H1 (cell line): ENCODE measurements around the gene SLC25A24. TPM values are rescaled to one million over a fixed set of nuclear protein-coding genes. Genes with fewer than 3 reads are reported as not detected.
"Not testable (repeated sequence)": the region's sequence is repeated elsewhere in the genome, so short reads cannot be mapped to it uniquely, and the experiment has no call there.

Source experiments
- CTCF ChIA-PET: fragments of 300-600 bp; sonication (Branson Sonifier 250); formaldehyde crosslinking; loops from one replicate; lab custom pipeline; 2021; ENCODE audit not compliant: partially characterized antibody; lab: Charles Lee
- POLR2A ChIA-PET: fragments of 300-600 bp; sonication (Branson Sonifier 250); formaldehyde crosslinking; loops from one replicate; lab custom pipeline; 2021; ENCODE audit warnings: inconsistent platforms; ENCODE audit not compliant: partially characterized antibody; lab: Charles Lee
- DNase-seq, 2 experiments: peaks; one replicate each; pipeline versions ENCODE4 v3.0.0 to v3.0.0-alpha.2; 2010 to 2022; ENCODE audit warnings: low spot score in 2 of 2, low read depth in 1 of 2, mixed read lengths in 1 of 2
- FAIRE-seq: peaks from 2 replicates; lab custom pipeline; 2011; peaks lifted over from hg19 to GRCh38; lab: Jason Lieb, UNC
- H2AFZ ChIP-seq: 2 replicates; pipeline ENCODE4 v1.8.1; 2012; ENCODE audit warnings: low read length, inconsistent platforms
- H2AK5ac ChIP-seq: 2 replicates; pipeline ENCODE4 v1.6.1; 2013; ENCODE audit warnings: low read depth, low read length
- H2BK120ac ChIP-seq: replicated peaks from 2 replicates; pipeline ENCODE3; 2013; ENCODE audit warnings: low read depth, low read length, inconsistent platforms
- H2BK12ac ChIP-seq: 2 replicates; pipeline ENCODE4 v1.6.1; 2013; ENCODE audit warnings: low read depth, low read length
- H2BK15ac ChIP-seq: 2 replicates; pipeline ENCODE4 v1.6.1; 2013; ENCODE audit warnings: low read length
- H2BK20ac ChIP-seq: 2 replicates; pipeline ENCODE4 v1.6.1; 2013; ENCODE audit warnings: low read length
- H2BK5ac ChIP-seq: 2 replicates; pipeline ENCODE4 v1.6.1; 2013; ENCODE audit warnings: low read depth, low read length
- H3K14ac ChIP-seq: 2 replicates; pipeline ENCODE4 v1.6.1; 2013; ENCODE audit warnings: inconsistent platforms; ENCODE audit not compliant: insufficient read length
- H3K18ac ChIP-seq: 2 replicates; pipeline ENCODE4 v1.6.1; 2013; ENCODE audit warnings: low read length; ENCODE audit errors: extremely low read depth
- H3K23ac ChIP-seq: 2 replicates; pipeline ENCODE4 v1.6.1; 2013; ENCODE audit warnings: inconsistent platforms; ENCODE audit not compliant: insufficient read length
- H3K23me2 ChIP-seq: 2 replicates; pipeline ENCODE4 v1.6.1; 2013; ENCODE audit warnings: low read depth, low read length
- H3K27ac ChIP-seq: 2 replicates; pipeline ENCODE4 v1.6.1; 2011; ENCODE audit warnings: low read depth, low read length, inconsistent platforms
- H3K27me3 ChIP-seq, 4 experiments: replicated peaks in 1 of 4; 1 replicate in 1 of 4; 2 replicates in 3 of 4; pipeline versions ENCODE4 v1.6.1 to v1.8.1; 2011 to 2013; ENCODE audit warnings: low read length in 3 of 4, mild to moderate bottlenecking in 3 of 4, inconsistent platforms in 2 of 4, mixed read lengths in 2 of 4, moderate library complexity in 1 of 4; ENCODE audit not compliant: control insufficient read depth in 3 of 4, insufficient read depth in 3 of 4; ENCODE audit errors: extremely low read depth in 1 of 4
- H3K36me3 ChIP-seq, 4 experiments: 2 replicates each; pipeline versions ENCODE4 v1.6.1 to v1.8.1; 2011 to 2013; ENCODE audit warnings: mild to moderate bottlenecking in 4 of 4, low read length in 3 of 4, moderate library complexity in 2 of 4, control low read depth in 1 of 4, inconsistent platforms in 1 of 4; ENCODE audit not compliant: insufficient read depth in 4 of 4, control insufficient read depth in 2 of 4
- H3K4ac ChIP-seq: replicated peaks from 2 replicates; pipeline ENCODE3; 2013; ENCODE audit warnings: low read length, low read depth, mixed read lengths, inconsistent platforms; ENCODE audit not compliant: insufficient read length
- H3K4me1 ChIP-seq, 4 experiments: replicated peaks in 1 of 4; 1 replicate in 1 of 4; 2 replicates in 3 of 4; pipeline versions ENCODE4 v1.6.1 to v1.8.1; 2011 to 2013; ENCODE audit warnings: low read length in 3 of 4, inconsistent platforms in 2 of 4, mixed read lengths in 1 of 4; ENCODE audit not compliant: insufficient read depth in 4 of 4, control insufficient read depth in 3 of 4
- H3K4me2 ChIP-seq, 2 experiments: 2 replicates each; pipeline versions ENCODE4 v1.6.1 to v1.8.1; 2011 to 2013; ENCODE audit warnings: low read depth in 2 of 2, low read length in 2 of 2, control low read depth in 1 of 2, inconsistent platforms in 1 of 2, mild to moderate bottlenecking in 1 of 2; ENCODE audit not compliant: insufficient read depth in 1 of 2
- H3K4me3 ChIP-seq, 4 experiments: fragments of 200-600, 300-600 bp in 1 of 4; sonication (generic), shearing (Covaris generic), sonication (Bioruptor Twin) in 1 of 4; 2 replicates each; pipeline versions ENCODE4 v1.5.1 to v1.8.1; 2011 to 2016; ENCODE audit warnings: low read length in 4 of 4, low read depth in 3 of 4, control low read depth in 2 of 4, inconsistent platforms in 2 of 4, mild to moderate bottlenecking in 2 of 4, mixed read lengths in 1 of 4, moderate library complexity in 1 of 4; ENCODE audit not compliant: insufficient read depth in 2 of 4; ENCODE audit errors: extremely low read depth in 1 of 4
- H3K56ac ChIP-seq: replicated peaks from 2 replicates; pipeline ENCODE3; 2013; ENCODE audit warnings: low read depth, mild to moderate bottlenecking, mixed read lengths, low read length, inconsistent platforms; ENCODE audit not compliant: insufficient read length
- H3K79me1 ChIP-seq: 2 replicates; pipeline ENCODE4 v1.6.1; 2013; ENCODE audit warnings: low read depth, low read length, control low read depth
- H3K79me2 ChIP-seq, 2 experiments: 2 replicates each; pipeline versions ENCODE4 v1.6.1 to v1.8.1; 2012 to 2013; ENCODE audit warnings: low read length in 2 of 2, mild to moderate bottlenecking in 2 of 2, inconsistent platforms in 1 of 2; ENCODE audit not compliant: insufficient read depth in 2 of 2, control insufficient read depth in 1 of 2
- H3K9ac ChIP-seq, 4 experiments: replicated peaks in 1 of 4; 1 replicate in 1 of 4; 2 replicates in 3 of 4; pipeline versions ENCODE4 v1.6.1 to v1.8.1; 2011 to 2013; ENCODE audit warnings: low read depth in 3 of 4, low read length in 3 of 4, control low read depth in 2 of 4, mild to moderate bottlenecking in 2 of 4, moderate library complexity in 2 of 4, inconsistent platforms in 1 of 4; ENCODE audit errors: extremely low read depth in 1 of 4
- H3K9me3 ChIP-seq, 2 experiments: 2 replicates each; pipeline versions ENCODE4 v1.6.1 to v1.8.1; 2012 to 2013; ENCODE audit warnings: mild to moderate bottlenecking in 2 of 2, moderate library complexity in 2 of 2, control low read depth in 1 of 2, inconsistent platforms in 1 of 2, low read depth in 1 of 2, low read length in 1 of 2, mixed read lengths in 1 of 2; ENCODE audit not compliant: insufficient read depth in 2 of 2
- H4K20me1 ChIP-seq, 2 experiments: replicated peaks in 1 of 2; 2 replicates each; pipeline versions ENCODE3 to v1.8.1; 2011 to 2013; ENCODE audit warnings: inconsistent platforms in 2 of 2, low read length in 2 of 2, mild to moderate bottlenecking in 1 of 2; ENCODE audit not compliant: insufficient read depth in 2 of 2, control insufficient read depth in 1 of 2
- H4K5ac ChIP-seq: 2 replicates; pipeline ENCODE4 v1.6.1; 2013; ENCODE audit warnings: low read length, low read depth, mixed read lengths, inconsistent platforms; ENCODE audit not compliant: insufficient read length
- H4K8ac ChIP-seq: 2 replicates; pipeline ENCODE4 v1.8.0; 2013; ENCODE audit warnings: mild to moderate bottlenecking, moderate library complexity, low read length, inconsistent platforms; ENCODE audit not compliant: insufficient read depth; ENCODE audit errors: extremely low read depth
- H4K91ac ChIP-seq: replicated peaks from 2 replicates; pipeline ENCODE3; 2013; ENCODE audit warnings: low read length, mixed read lengths, inconsistent platforms; ENCODE audit not compliant: insufficient read length
- WGBS, 2 experiments: shearing (Covaris generic) in 1 of 2; methylation state at CpG; one replicate each; pipeline versions ENCODE4 v1.1.6 to v1.1.7; 2013 to 2015; ENCODE audit warnings: low lambda C conversion rate in 2 of 2, mixed read lengths in 2 of 2, inconsistent platforms in 1 of 2, low coverage in 1 of 2, missing lambda C conversion rate in 1 of 2; ENCODE audit not compliant: insufficient replicate concordance in 2 of 2, insufficient coverage in 1 of 2, insufficient read length in 1 of 2; ENCODE audit errors: extremely low coverage in 1 of 2, missing lambda C conversion rate in 1 of 2; 5-methylcytosine and 5-hydroxymethylcytosine counted together
- polyA plus RNA-seq, 7 experiments: library from polyadenylated mRNA; depleted of rRNA in 3 of 7; stranded (reverse) in 5 of 7; unstranded in 2 of 7; fragments of >200 nt in 5 of 7; fragments of 200-250 nt in 2 of 7; gene quantifications; 1 replicate in 5 of 7; 2 replicates in 1 of 7; 4 replicates in 1 of 7; pipeline versions ENCODE4 v1.2.1 to v1.2.3, GENCODE V29; 2011 to 2013; ENCODE audit warnings: missing spikeins in 2 of 7, mixed read lengths in 2 of 7
- total RNA-seq: library from RNA; stranded (reverse); fragmentation: NEBNext Ultra II Directional; extraction: Animal tissue kit (Norgen Biotek cat#: 25700); gene quantifications from 2 replicates; pipeline ENCODE4 v1.2.1, GENCODE V29; 2021

SLC25A24 gene
- total and polyA plus RNA-seq, 2 of the 8 experiments (the other 6 are each of a cell fraction or from before 2014, with no cell fraction given), result 13.6 to 40.6 TPM

GRCh38 chr1:108243976-108244375 lies 43.8 kb upstream of the SLC25A24 start, which contains the start of gene NBPF4:
Gene NBPF4, minus strand, starts transcription at chr1:108244076. Its CDS starts 315 bp downstream, at chr1:108243761.
- H3K4me3 ChIP-seq, DNase-seq, H3K27ac ChIP-seq, H3K79me1 ChIP-seq, H2BK15ac ChIP-seq, H3K4me1 ChIP-seq, FAIRE-seq, H3K27me3 ChIP-seq, H3K9me3 ChIP-seq, H3K4me2 ChIP-seq, H4K5ac ChIP-seq, H3K23ac ChIP-seq, H2AK5ac ChIP-seq, H4K91ac ChIP-seq, POLR2A ChIA-PET, H2BK120ac ChIP-seq, H4K20me1 ChIP-seq, H3K56ac ChIP-seq, H3K23me2 ChIP-seq, H4K8ac ChIP-seq, H3K18ac ChIP-seq, H3K4ac ChIP-seq, H3K36me3 ChIP-seq, CTCF ChIA-PET, H2BK12ac ChIP-seq, H3K14ac ChIP-seq, H2BK5ac ChIP-seq, H3K79me2 ChIP-seq, H2BK20ac ChIP-seq, H3K9ac ChIP-seq, H2AFZ ChIP-seq: not testable (repeated sequence)
- WGBS, 2 experiments, result no CpG with 5 or more reads among the region's 3 CpGs

GRCh38 chr1:108239426-108239825 lies 39.3 kb upstream of the SLC25A24 start:
- H3K27me3 ChIP-seq, H4K91ac ChIP-seq, H2BK5ac ChIP-seq, H3K79me1 ChIP-seq, FAIRE-seq, H3K9me3 ChIP-seq, H3K14ac ChIP-seq, H4K8ac ChIP-seq, H2BK120ac ChIP-seq, H3K18ac ChIP-seq, H3K27ac ChIP-seq, H3K79me2 ChIP-seq, H4K20me1 ChIP-seq, H2AFZ ChIP-seq, H3K56ac ChIP-seq, H3K4me3 ChIP-seq, CTCF ChIA-PET, H2BK12ac ChIP-seq, H3K4me2 ChIP-seq, H3K23me2 ChIP-seq, POLR2A ChIA-PET, H3K9ac ChIP-seq, H2BK20ac ChIP-seq, H3K4ac ChIP-seq, H3K23ac ChIP-seq, H2BK15ac ChIP-seq, H3K36me3 ChIP-seq, DNase-seq, H3K4me1 ChIP-seq, H4K5ac ChIP-seq, H2AK5ac ChIP-seq: not testable (repeated sequence)
- no CpG with 5 or more reads among the region's 2 CpGs for WGBS, 2 experiments
